ENCODE data around the gene INTS11.

Gene INTS11

DNA sequence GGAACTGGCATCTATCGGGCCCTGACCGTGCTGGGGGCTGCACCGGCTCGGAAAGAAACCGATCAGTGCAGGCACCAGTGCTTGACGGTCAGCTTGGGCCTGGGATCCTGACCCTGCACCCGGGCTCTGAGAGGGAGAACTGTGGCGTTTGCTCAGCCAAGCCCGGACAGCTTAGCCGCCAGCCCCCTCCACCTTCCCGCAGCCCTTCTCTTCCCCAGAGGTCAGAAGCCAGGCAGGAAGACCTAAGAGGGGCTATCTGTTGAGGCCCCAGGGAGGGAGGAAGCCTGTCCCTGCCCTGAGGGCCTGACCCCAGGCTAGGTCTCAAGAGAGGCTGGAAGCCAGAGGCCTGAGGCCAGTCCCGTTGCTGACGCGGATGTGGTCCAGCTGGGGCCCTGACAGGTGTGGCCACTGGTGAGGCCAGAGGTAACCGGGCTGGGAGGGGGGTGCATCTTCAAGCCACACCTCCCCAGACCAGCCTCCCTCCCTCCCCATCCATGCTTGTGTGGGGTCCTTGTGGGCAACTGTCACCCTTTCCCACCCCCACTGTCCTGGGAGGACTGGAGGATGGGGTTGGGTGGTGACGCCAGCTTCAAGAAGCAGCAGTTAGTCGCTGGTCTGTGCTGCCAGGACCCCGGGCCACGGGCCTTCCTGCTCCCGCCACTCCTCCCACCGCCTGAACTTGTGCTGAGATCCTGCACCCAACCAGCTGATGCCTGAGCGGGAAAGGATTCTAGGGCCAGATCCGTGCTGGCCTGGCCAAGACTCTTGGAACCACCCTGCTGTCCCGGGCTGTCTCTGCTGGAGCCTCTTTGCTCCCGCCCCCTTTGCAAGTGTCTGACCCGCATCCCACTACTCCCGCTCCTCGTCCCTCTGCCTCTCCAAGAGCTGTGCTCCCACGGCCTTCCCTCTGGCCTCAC lies 27.3 kb upstream of the INTS11 start:
- peaks cover 0 to 11% (median 0%) of the 10 kb centered on the region in 5 donors for H3K27me3 ChIP-seq (ENCODE audit: control insufficient read depth in 5 of 5, insufficient read depth in 4 of 5, low read length in 5 of 5)
- no peak overlapping the region for H3K9ac ChIP-seq (ENCODE audit: low read length in 5 of 5)
- peaks cover 0 to 18% (median 15%) of the 10 kb centered on the region in 5 donors for H3K36me3 ChIP-seq (ENCODE audit: control insufficient read depth in 5 of 5, insufficient read depth in 5 of 5, low read length in 5 of 5)
- H3K27ac ChIP-seq (ENCODE audit: low read depth, low read length) = no peak overlapping the region
- no peaks in the 10 kb centered on the region for H3K9me3 ChIP-seq (ENCODE audit: control insufficient read depth in 5 of 5, low read length in 5 of 5)
- H3K4me1 ChIP-seq (ENCODE audit: control insufficient read depth in 5 of 5, insufficient read depth in 5 of 5, low read length in 5 of 5) = peaks cover 8 to 62% (median 57%) of the 10 kb centered on the region in 5 donors
- H3K4me3 ChIP-seq (ENCODE audit: low read depth in 1 of 5, low read length in 5 of 5) = peak overlapping the region in 1 of 5 donors; percentile 2

DNA sequence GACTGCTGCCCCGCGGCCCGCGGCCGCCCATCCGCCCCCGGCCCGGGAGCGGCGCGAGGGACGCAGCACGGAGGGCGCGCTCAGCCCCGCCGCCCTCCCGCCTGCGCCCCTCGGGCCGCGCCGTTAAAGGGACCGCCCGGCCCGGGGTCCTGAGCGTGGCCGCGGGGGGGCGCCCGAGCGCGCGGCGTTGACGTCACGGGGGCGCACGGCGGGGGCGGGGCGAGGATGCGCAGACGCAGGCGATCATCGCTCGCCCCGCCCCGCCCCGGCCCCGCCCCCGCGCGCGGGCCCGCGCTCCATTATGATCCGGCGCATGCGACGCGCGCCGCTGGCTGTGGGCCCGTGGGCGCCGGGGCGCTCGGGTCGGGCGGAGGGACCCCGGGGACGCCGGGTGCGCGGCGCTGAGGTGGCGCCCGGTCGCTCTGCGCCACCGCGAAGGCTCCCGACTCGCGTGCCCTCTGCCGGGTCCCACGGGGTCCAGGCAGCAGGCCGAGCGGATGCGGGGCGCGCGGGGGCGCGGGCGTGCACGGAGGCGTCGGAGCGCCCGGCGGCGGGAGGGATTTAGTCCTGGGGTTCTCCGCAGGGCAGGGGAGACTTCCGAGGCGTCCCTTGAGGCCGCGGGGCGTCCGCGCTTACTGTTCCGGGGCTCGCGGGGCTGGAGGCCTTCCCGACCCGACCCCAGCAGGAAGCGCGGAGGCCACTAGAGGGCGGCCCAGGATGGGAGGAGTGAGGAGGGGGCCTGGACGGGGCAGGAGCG lies 25.0 kb upstream of the INTS11 start, which contains the start of gene DVL1:
Gene DVL1, minus strand, starts transcription at position 163 of the 757 bp plus-strand sequence. CDS start 353 bp downstream, outside the sequence.
- H3K9me3 ChIP-seq (ENCODE audit: control insufficient read depth in 5 of 5, low read length in 5 of 5) = no peaks in the 10 kb centered on the region
- H3K27me3 ChIP-seq (ENCODE audit: control insufficient read depth in 5 of 5, insufficient read depth in 4 of 5, low read length in 5 of 5) = peaks cover 0 to 11% (median 0%) of the 10 kb centered on the region in 5 donors
- H3K36me3 ChIP-seq (ENCODE audit: control insufficient read depth in 5 of 5, insufficient read depth in 5 of 5, low read length in 5 of 5) = peaks cover 0 to 18% (median 11%) of the 10 kb centered on the region in 5 donors
- peak within 1 kb of the TSS; percentile 38 to 86 (median 74) for H3K9ac ChIP-seq (ENCODE audit: low read length in 5 of 5)
- peak within 1 kb of the TSS; percentile 46 for H3K27ac ChIP-seq (ENCODE audit: low read depth, low read length)
- peak within 1 kb of the TSS; percentile 70 to 81 (median 77) for H3K4me3 ChIP-seq (ENCODE audit: low read depth in 1 of 5, low read length in 5 of 5)
- peaks cover 8 to 74% (median 69%) of the 10 kb centered on the region in 5 donors for H3K4me1 ChIP-seq (ENCODE audit: control insufficient read depth in 5 of 5, insufficient read depth in 5 of 5, low read length in 5 of 5)

DNA sequence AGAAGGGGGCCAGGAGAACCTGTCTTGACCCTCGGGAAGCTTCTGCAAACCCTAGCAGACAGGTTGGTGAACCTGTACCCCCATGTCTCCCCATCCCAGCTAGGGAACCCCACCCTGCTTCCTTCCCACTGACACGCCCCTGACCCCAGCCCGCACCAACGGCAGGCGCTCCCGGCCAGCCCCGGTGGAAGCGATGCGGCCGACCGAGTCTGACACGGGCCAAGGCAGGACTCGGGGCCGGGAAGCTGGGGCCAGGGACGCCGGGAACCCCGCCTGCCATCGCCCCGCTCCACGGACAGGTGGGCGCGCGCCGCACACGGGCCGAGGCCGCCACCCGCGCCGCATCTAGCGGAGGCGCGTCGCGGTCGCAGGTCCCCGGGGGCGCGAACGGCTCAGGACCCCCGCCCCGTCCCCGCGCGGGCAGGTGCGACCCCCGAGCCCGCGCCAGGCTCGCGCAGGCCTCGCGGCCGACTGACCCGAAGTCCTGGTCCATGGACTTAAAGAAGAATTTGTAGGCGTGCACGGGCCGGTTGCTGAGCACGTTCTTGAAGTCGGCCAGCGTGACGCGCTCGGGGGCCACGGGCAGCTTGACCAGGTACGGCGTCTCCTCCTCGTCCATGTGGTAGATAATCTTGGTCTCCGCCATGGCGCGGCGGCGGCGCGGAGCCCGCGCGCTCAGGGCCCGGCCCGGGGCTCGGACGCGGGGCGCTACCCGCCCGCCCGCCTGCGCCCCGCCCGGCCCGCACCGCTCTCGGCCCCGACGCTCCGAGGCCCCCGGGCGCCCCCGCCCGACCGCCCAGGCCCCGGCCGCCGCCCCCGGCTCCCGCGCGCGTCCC lies 24.2 kb upstream of the INTS11 start:
- Histone ChIP-seq H3K9me3 (ENCODE audit: control insufficient read depth in 5 of 5, low read length in 5 of 5) (no peaks in the 10 kb centered on the region), H3K27me3 (ENCODE audit: control insufficient read depth in 5 of 5, insufficient read depth in 4 of 5, low read length in 5 of 5) (peaks cover 0 to 6% (median 0%) of the 10 kb centered on the region in 5 donors), H3K36me3 (ENCODE audit: control insufficient read depth in 5 of 5, insufficient read depth in 5 of 5, low read length in 5 of 5) (peaks cover 0 to 12% (median 8%) of the 10 kb centered on the region in 5 donors), H3K4me1 (ENCODE audit: control insufficient read depth in 5 of 5, insufficient read depth in 5 of 5, low read length in 5 of 5) (peaks cover 8 to 70% (median 62%) of the 10 kb centered on the region in 5 donors), H3K4me3 (ENCODE audit: low read depth in 1 of 5, low read length in 5 of 5) (peak overlapping the region; percentile 70 to 81 (median 77)), H3K27ac (ENCODE audit: low read depth, low read length) (peak overlapping the region; percentile 46), H3K9ac (ENCODE audit: low read length in 5 of 5) (peak overlapping the region; percentile 38 to 86 (median 74))

DNA sequence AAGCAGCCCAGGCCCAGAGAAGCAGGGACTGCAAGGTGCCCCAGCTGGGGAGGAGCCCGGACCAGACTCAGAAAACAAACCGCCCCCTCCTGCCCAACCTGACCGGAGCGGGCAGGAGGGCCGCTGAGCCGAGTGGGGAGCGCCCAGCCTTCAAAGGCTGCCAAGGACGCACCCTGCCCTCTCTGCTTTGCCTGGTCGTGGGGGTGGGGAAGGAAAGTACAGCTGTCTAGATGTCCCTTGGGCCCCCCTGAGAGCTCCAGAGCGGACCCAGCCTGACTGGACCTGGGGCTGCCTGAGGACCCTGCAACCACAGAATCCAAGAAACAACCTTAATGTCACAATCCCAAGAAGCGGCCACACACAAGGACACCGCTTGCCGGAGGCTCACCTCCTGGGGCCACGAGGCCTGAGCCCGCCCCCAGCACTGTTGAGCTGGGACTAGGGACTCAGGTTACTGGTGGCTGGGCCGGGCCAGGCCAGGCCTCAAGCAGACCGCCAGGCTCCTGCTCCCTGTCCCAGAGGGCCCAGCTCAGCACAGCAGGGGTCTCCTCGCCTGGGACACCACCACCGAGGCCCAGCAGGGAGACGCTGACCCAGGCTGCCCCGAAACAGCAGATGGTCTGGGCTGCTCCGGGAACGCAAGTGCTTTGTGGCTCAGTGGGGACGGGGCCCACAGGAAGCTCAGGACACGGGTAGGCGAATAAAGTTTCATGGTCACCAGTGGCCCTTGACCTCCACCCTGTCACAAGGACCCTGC lies 23.4 kb upstream of the INTS11 start:
- H3K27me3 ChIP-seq (ENCODE audit: control insufficient read depth in 5 of 5, insufficient read depth in 4 of 5, low read length in 5 of 5) = peaks cover 0 to 3% (median 0%) of the 10 kb centered on the region in 5 donors
- H3K4me1 ChIP-seq (ENCODE audit: control insufficient read depth in 5 of 5, insufficient read depth in 5 of 5, low read length in 5 of 5) = peaks cover 6 to 62% (median 54%) of the 10 kb centered on the region in 5 donors
- peak overlapping the region; percentile 70 to 81 (median 77) for H3K4me3 ChIP-seq (ENCODE audit: low read depth in 1 of 5, low read length in 5 of 5)
- H3K9me3 ChIP-seq (ENCODE audit: control insufficient read depth in 5 of 5, low read length in 5 of 5) = no peaks in the 10 kb centered on the region
- H3K9ac ChIP-seq (ENCODE audit: low read length in 5 of 5) = peak overlapping the region; percentile 38 to 86 (median 74)
- peaks cover 0 to 6% (median 2%) of the 10 kb centered on the region in 5 donors for H3K36me3 ChIP-seq (ENCODE audit: control insufficient read depth in 5 of 5, insufficient read depth in 5 of 5, low read length in 5 of 5)
- peak overlapping the region; percentile 46 for H3K27ac ChIP-seq (ENCODE audit: low read depth, low read length)

DNA sequence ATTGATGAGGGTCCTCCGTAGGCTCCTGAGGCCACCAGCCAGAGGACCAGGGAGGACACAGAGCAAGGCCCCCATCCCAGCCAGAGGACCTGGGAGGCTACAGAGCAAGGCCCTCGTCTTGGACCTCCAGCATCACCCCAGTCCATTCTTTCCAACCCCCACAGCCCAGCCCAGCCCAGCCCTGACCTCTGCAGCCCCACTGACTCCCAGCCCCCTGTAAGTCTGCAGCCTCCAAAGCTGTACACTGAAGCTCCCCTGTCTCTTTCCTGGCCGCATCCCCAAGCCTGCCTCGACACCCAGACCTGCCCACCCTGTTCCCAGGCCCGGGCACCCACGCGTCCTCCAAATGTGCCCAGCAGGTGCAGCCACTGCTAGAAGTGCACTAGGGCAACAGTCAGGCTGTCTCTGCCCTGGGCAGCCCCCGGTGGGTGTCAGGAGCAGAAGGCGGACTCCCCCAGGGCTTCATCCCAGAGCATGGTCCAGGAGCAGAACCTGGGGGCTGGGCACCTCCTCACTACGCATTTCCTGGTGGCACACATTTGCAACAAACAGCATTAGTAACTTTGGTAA lies 22.7 kb upstream of the INTS11 start:
- H3K9ac ChIP-seq (ENCODE audit: low read length in 5 of 5) = peak overlapping the region in 3 of 5 donors; percentile 72 to 86 (median 86)
- peak overlapping the region in 1 of 5 donors; percentile 81 for H3K4me3 ChIP-seq (ENCODE audit: low read depth in 1 of 5, low read length in 5 of 5)
- H3K36me3 ChIP-seq (ENCODE audit: control insufficient read depth in 5 of 5, insufficient read depth in 5 of 5, low read length in 5 of 5) = peaks cover 0 to 3% (median 0%) of the 10 kb centered on the region in 5 donors
- no peaks in the 10 kb centered on the region for H3K9me3 ChIP-seq (ENCODE audit: control insufficient read depth in 5 of 5, low read length in 5 of 5)
- H3K27me3 ChIP-seq (ENCODE audit: control insufficient read depth in 5 of 5, insufficient read depth in 4 of 5, low read length in 5 of 5) = no peaks in the 10 kb centered on the region
- H3K27ac ChIP-seq (ENCODE audit: low read depth, low read length) = peak overlapping the region; percentile 46
- peaks cover 0 to 55% (median 47%) of the 10 kb centered on the region in 5 donors for H3K4me1 ChIP-seq (ENCODE audit: control insufficient read depth in 5 of 5, insufficient read depth in 5 of 5, low read length in 5 of 5)

DNA sequence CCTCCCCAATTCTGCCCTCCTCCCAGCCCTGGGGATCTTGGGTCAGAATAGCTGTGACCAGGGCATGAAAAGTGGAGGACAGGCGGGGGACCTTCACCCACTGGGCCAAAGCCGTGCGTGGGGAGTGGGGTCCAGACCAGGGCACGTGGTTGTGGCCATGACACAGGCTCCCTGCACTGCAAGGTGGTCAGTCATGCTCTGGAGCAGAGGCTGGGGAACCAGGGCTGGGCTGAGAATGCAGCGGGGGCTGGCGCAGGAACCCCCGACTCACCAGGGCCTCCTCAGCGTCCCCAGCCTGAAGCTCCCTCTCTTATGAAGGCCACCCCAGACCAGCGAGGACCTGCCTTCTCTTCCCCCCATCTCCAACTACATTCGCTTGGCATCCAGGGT lies 22.0 kb upstream of the INTS11 start:
- peak overlapping the region in 3 of 5 donors; percentile 0 to 56 (median 23) for H3K9ac ChIP-seq (ENCODE audit: low read length in 5 of 5)
- H3K36me3 ChIP-seq (ENCODE audit: control insufficient read depth in 5 of 5, insufficient read depth in 5 of 5, low read length in 5 of 5) = peaks cover 0 to 8% (median 5%) of the 10 kb centered on the region in 5 donors
- H3K27me3 ChIP-seq (ENCODE audit: control insufficient read depth in 5 of 5, insufficient read depth in 4 of 5, low read length in 5 of 5) = no peaks in the 10 kb centered on the region
- H3K4me3 ChIP-seq (ENCODE audit: low read depth in 1 of 5, low read length in 5 of 5) = no peak overlapping the region
- no peaks in the 10 kb centered on the region for H3K9me3 ChIP-seq (ENCODE audit: control insufficient read depth in 5 of 5, low read length in 5 of 5)
- H3K4me1 ChIP-seq (ENCODE audit: control insufficient read depth in 5 of 5, insufficient read depth in 5 of 5, low read length in 5 of 5) = peaks cover 0 to 49% (median 41%) of the 10 kb centered on the region in 5 donors
- H3K27ac ChIP-seq (ENCODE audit: low read depth, low read length) = no peak overlapping the region

DNA sequence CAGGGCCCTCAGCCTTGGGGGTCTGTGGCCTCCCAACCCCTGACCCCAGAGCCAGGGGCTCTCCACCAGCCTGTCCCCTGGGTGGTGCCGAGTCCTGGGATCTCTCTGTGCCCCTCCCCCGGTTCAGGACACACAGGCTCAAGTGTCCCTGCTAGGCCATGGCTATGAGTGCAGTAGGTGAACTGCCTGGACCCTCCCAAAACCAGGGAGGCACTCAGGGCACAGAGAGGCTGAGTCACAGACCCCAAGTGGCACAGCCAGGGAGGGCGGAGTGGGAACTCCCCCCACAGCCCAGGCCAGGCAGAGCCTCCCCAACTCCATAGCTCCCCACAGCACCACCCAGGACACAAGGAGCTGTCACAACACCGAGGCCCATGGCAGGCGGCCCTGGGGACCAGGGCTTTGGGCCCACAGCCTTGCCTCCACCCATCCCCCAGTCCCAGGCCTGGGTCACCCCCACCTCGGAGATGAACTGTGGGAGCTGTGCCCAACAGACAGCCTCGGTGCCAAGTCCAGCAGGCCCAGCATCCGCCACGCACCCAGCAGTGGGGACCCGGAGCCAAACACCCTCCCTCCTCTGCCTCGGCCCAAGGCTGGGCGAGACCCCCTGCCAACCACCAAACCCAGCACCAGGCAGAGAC lies 21.5 kb upstream of the INTS11 start:
- Histone ChIP-seq H3K27me3 (ENCODE audit: control insufficient read depth in 5 of 5, insufficient read depth in 4 of 5, low read length in 5 of 5) (no peaks in the 10 kb centered on the region), H3K4me3 (ENCODE audit: low read depth in 1 of 5, low read length in 5 of 5) (no peak overlapping the region), H3K4me1 (ENCODE audit: control insufficient read depth in 5 of 5, insufficient read depth in 5 of 5, low read length in 5 of 5) (peaks cover 0 to 47% (median 39%) of the 10 kb centered on the region in 5 donors), H3K27ac (ENCODE audit: low read depth, low read length) (no peak overlapping the region), H3K9ac (ENCODE audit: low read length in 5 of 5) (peak overlapping the region in 2 of 5 donors; percentile 23 to 56), H3K36me3 (ENCODE audit: control insufficient read depth in 5 of 5, insufficient read depth in 5 of 5, low read length in 5 of 5) (peaks cover 0 to 13% (median 10%) of the 10 kb centered on the region in 5 donors), H3K9me3 (ENCODE audit: control insufficient read depth in 5 of 5, low read length in 5 of 5) (no peaks in the 10 kb centered on the region)

DNA sequence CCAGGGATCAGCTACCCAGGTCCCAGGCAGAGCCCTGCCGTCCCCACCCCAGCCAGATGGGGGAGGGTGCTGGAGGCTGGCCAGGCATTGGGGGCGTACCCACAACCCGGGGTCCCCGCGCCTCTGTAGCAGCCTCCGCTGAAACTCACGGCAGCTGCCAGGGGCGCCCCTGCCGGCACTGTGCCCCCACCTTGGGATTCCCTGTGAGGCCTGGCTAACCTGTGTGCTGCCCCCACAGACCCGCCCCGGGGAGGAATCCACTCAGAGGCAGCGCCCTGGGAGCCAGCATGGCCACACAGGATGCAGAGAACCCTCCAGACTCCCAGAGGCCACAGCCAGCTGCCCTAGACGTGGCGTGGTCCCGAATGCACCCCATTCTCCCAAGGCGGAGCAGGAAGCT lies 20.9 kb upstream of the INTS11 start:
- H3K36me3 ChIP-seq (ENCODE audit: control insufficient read depth in 5 of 5, insufficient read depth in 5 of 5, low read length in 5 of 5) = peaks cover 0 to 18% (median 16%) of the 10 kb centered on the region in 5 donors

More for the DNA sequence above, 20.9 kb upstream of the INTS11 start:
- Histone ChIP-seq H3K4me3 (ENCODE audit: low read depth in 1 of 5, low read length in 5 of 5) (no peak overlapping the region), H3K27me3 (ENCODE audit: control insufficient read depth in 5 of 5, insufficient read depth in 4 of 5, low read length in 5 of 5) (no peaks in the 10 kb centered on the region), H3K9me3 (ENCODE audit: control insufficient read depth in 5 of 5, low read length in 5 of 5) (no peaks in the 10 kb centered on the region), H3K9ac (ENCODE audit: low read length in 5 of 5) (peak overlapping the region in 1 of 5 donors; percentile 56), H3K27ac (ENCODE audit: low read depth, low read length) (no peak overlapping the region), H3K4me1 (ENCODE audit: control insufficient read depth in 5 of 5, insufficient read depth in 5 of 5, low read length in 5 of 5) (peaks cover 0 to 47% (median 39%) of the 10 kb centered on the region in 5 donors)
